GM12865 (cell line): Measurements from ENCODE around the gene GPM6B.

Experiments used
- DNase-seq: peaks from one replicate; pipeline ENCODE4 v3.0.0; 2010; ENCODE audit warnings: low read depth
- H3K4me3 ChIP-seq: 2 replicates; pipeline ENCODE4 v1.5.1; 2011; ENCODE audit warnings: mild to moderate bottlenecking, low read depth, low read length, control low read depth
- TF ChIP-seq, protein P1 (sequence below): IDR thresholded peaks from 2 replicates; pipeline ENCODE4 v1.5.1; 2011; ENCODE audit warnings: low read length, control low read depth, low read depth, inconsistent platforms; ENCODE audit not compliant: insufficient read depth; ENCODE audit errors: missing control alignments

The GPM6B gene

DNA sequence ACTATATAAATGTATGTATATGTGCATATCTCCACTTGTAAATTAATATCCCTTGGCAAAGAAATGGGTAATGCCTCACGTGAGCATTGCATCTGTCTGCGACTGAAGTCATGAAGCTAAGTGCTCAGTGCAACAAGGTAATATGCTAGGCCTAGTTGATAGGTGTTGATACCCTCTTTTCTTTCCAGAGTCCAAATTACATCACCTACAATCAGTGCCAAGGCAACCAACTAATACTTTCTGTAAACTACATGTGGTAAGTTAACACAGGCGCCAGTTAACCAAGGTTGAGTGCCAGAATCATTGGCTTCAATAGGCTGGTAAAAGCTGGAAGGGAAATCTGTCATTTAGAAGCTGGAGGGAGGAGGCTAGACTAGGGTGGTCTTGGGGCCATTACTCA lies 41.1 kb downstream of the GPM6B start:
- TF ChIP-seq, protein P1, sequence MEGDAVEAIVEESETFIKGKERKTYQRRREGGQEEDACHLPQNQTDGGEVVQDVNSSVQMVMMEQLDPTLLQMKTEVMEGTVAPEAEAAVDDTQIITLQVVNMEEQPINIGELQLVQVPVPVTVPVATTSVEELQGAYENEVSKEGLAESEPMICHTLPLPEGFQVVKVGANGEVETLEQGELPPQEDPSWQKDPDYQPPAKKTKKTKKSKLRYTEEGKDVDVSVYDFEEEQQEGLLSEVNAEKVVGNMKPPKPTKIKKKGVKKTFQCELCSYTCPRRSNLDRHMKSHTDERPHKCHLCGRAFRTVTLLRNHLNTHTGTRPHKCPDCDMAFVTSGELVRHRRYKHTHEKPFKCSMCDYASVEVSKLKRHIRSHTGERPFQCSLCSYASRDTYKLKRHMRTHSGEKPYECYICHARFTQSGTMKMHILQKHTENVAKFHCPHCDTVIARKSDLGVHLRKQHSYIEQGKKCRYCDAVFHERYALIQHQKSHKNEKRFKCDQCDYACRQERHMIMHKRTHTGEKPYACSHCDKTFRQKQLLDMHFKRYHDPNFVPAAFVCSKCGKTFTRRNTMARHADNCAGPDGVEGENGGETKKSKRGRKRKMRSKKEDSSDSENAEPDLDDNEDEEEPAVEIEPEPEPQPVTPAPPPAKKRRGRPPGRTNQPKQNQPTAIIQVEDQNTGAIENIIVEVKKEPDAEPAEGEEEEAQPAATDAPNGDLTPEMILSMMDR, result no peak
- no peak for DNase-seq
- H3K4me3 ChIP-seq, result no peak overlapping the region

DNA sequence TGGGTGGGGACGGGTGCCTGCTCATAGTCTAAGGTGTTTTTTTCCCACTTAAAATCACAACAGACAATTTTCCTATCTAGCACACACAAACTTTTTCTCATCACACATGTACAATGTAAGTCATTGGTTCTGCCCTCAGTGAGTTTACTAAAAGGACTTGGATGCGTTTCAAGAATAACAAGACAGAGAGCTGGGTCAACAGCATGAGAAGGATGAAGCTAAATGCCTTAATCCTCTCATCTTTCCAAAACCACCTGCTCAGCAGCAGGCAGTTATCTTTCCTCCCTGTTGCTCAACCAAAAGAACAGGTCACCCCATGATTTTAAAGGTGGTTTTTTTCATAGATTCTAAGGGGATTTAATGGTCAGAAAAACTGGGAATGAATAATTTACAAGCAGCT lies 42.2 kb downstream of the GPM6B start:
- H3K4me3 ChIP-seq, result no peak overlapping the region
- no peak for DNase-seq
- TF ChIP-seq, protein P1, result no peak

DNA sequence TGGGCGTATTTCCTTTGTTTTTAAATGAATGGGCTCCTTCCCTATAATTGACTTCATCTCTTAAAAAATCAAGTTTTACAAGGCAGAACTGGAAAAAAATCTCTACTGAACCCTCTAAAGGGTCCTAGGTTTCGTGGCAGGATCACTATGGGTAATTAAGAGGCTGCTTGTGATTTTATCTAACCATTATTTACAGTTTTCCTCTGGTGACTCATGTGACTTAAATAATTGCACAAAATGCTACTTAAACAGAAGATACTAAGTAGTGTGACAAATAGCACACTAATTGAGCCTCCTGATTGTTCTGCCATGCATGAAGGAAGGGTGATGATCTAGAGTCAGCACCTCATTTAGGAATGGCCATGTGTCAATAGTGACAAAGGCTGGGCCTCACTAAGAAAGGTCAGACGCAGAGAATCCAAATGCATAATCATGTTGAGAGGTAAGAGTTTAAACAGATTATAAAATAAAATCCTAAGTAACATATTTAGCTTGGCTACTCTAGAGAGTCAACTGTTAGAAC lies 46.8 kb downstream of the GPM6B start:
- no peak for DNase-seq
- TF ChIP-seq, protein P1, result no peak
- H3K4me3 ChIP-seq, result no peak overlapping the region

DNA sequence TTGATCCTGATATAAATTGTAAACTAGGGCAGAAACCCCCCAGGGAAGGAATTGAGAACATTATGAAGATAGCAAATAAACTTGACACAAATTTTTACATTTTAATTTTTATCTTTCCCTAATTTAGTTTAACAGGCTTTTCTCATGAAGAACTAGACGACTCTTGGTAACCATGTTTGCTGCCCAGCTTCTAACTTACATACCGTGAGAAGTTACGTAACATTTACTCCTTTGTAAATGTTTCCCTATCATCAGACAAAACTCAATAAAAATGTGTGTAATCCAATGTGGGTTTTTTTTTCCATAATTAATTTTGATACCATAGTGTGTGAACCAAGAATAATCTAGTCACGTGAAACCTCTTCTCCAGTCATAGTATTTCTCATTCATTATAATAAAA lies 48.0 kb downstream of the GPM6B start:
- no peak for DNase-seq
- TF ChIP-seq, protein P1, result no peak
- no peak overlapping the region for H3K4me3 ChIP-seq

DNA sequence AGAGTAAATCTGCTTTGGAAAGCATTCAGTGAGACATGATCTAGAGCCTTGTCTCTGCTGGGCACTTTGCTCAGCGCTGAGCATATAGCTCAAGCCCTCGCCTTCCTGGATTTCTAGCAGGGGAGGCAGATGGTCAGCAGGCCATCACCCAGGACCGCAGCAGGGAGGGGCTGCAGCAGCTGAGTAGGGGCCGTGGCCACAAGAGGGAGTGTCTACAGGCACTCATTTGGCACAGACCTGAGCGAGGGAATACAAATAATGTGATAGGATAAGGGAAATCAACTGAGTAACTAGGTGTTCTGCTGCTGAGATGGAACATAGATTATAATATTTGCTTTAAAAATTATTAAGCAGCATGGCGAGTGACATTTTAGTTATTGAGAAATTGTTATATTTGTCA lies 52.1 kb downstream of the GPM6B start:
- DNase-seq, result no peak
- TF ChIP-seq, protein P1, result no peak
- no peak overlapping the region for H3K4me3 ChIP-seq

DNA sequence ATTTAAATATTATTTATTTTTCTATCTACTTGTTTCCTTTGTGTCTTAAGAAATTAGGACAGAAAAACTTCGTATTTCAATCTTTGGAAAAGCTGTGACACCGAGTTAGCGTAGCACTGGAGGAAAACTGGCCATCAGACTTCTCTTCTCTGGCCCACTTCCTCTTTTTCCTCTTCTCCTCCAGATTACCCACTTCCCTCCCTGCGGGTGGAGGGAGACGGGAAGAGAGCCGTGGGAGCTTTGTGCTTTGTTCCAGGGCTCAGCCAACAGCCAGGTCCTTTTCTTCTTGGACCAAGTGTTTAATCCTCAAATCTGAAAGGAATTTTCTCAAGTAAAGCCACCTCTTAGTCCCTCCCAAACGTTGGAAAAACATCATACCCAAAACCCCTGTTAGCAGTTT lies 52.6 kb downstream of the GPM6B start:
- no peak for DNase-seq
- TF ChIP-seq, protein P1, result no peak

DNA sequence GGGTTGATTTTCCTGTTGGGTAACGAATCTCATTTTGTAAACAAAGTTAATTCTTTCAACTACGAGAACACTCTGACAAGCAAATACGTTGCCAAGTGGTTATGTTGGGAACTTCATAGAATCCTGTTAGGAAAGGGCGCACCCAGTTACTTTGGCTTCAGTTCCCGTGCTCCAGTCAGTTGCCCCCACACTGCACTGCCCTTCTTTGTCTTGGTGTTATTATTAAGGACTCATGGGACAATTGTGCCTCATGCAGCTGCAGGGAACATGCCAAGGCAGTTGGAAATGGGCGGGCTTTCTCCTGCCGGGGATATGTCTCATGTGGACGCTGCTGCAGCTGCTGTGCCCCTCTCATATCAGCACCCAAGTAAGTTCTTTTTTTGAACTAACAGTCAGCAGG lies 53.4 kb downstream of the GPM6B start:
- no peak overlapping the region for H3K4me3 ChIP-seq
- TF ChIP-seq, protein P1, result no peak
- no peak for DNase-seq

More for the DNA sequence above, 52.6 kb downstream of the GPM6B start:
- no peak overlapping the region for H3K4me3 ChIP-seq
